Thymus (tissue), 11 donors: Measurements from ENCODE around the gene VPS13D. TPM values are rescaled to one million over a fixed set of nuclear protein-coding genes. Genes with fewer than 3 reads are reported as not detected.

Experiments
- DNase-seq, 9 donors: peaks; one replicate each; pipeline ENCODE4 v3.0.0-alpha.2; 2013; ENCODE audit warnings: low spot score in 9 of 9, low read depth in 6 of 9, missing footprints in 1 of 9
- H3K27ac ChIP-seq, 2 donors: one replicate each; pipeline ENCODE4 v1.5.1; 2013; ENCODE audit warnings: control low read depth in 1 of 2, low read depth in 1 of 2, low read length in 1 of 2, mild to moderate bottlenecking in 1 of 2, moderate library complexity in 1 of 2
- H3K27me3 ChIP-seq, 2 donors: one replicate each; pipeline ENCODE4 v1.5.1; 2013; ENCODE audit warnings: low read length in 1 of 2; ENCODE audit not compliant: control insufficient read depth in 2 of 2, insufficient read depth in 1 of 2
- H3K36me3 ChIP-seq, 2 donors: one replicate each; pipeline ENCODE4 v1.5.1; 2013; ENCODE audit warnings: low read length in 1 of 2, mild to moderate bottlenecking in 1 of 2, moderate library complexity in 1 of 2; ENCODE audit not compliant: control insufficient read depth in 2 of 2, insufficient read depth in 2 of 2
- H3K4me1 ChIP-seq, 2 donors: one replicate each; pipeline ENCODE4 v1.5.1; 2013; ENCODE audit warnings: low read length in 2 of 2; ENCODE audit not compliant: control insufficient read depth in 2 of 2, insufficient read depth in 2 of 2
- H3K4me3 ChIP-seq, 2 donors: one replicate each; pipeline ENCODE4 v1.5.1; 2013; ENCODE audit warnings: low read length in 2 of 2, control low read depth in 1 of 2, mild to moderate bottlenecking in 1 of 2
- H3K9me3 ChIP-seq, 2 donors: one replicate each; pipeline ENCODE4 v1.5.1; 2013; ENCODE audit warnings: low read length in 1 of 2, mild to moderate bottlenecking in 1 of 2; ENCODE audit not compliant: control insufficient read depth in 2 of 2, insufficient read depth in 1 of 2
- WGBS: extraction: QIAGEN DNeasy Blood & Tissue Kit; methylation state at CpG from one replicate; pipeline ENCODE4 v1.1.7; 2013; 5-methylcytosine and 5-hydroxymethylcytosine counted together
- polyA plus RNA-seq: library from polyadenylated mRNA; stranded (reverse); fragments of 200-250 nt; gene quantifications from one replicate; pipeline ENCODE4 v1.2.3, GENCODE V29; 2013
- total RNA-seq: library from RNA; stranded (reverse); fragments of 120-200 nt; gene quantifications from one replicate; pipeline ENCODE4 v1.2.4, GENCODE V29; 2013
- donor health status: healthy.

The VPS13D gene
- total and polyA plus RNA-seq, 2 donors: 10.2 to 21.7 TPM

DNA sequence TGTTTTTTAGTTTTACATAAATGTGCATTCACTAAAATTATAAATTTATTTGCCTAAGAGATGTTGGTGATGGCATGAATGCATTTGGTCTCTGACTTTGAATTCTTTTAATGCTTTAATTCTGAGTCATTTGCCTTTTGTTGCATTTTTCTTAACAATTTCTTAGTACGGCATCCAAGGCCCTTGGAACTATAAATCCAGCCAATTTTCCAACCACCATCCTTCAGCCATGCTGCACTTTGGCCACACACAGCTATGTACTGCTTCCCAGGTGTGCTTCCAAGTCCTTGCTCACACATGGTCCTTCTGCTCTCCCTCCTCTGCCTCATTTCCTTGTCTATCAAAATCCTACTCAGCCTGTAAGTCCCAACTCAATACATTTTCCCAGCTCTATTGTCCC lies 227.1 kb downstream of the VPS13D start:
- DNase-seq: no peak
- no peaks in the 10 kb centered on the region for H3K9me3 ChIP-seq
- H3K36me3 ChIP-seq: peaks cover 0 to 4% of the 10 kb centered on the region in 2 donors
- peaks cover 9 to 28% of the 10 kb centered on the region in 2 donors for H3K4me1 ChIP-seq
- WGBS: 98% methylated on average over 1 of the region's 1 CpG
- H3K27me3 ChIP-seq: no peaks in the 10 kb centered on the region
- no peak overlapping the region for H3K4me3 ChIP-seq
- H3K27ac ChIP-seq: no peak overlapping the region

DNA sequence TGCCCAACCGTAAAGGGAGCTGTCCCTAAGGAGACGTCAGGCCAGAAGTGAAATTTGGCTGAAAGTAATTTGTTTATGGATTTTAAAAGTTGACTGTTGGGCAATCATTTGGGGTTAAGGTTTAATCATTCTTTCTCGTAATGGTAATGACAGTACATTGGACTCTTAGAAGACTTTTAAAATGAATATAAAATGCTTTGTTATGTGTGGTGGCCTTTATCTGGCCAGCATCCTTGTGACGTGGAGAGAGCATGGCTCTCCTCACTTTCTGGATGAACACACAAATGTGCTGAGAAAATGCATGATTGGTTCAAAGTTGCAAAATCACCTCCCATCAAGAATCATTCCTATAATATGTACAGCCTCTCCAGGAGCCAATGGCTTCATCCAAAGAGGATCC lies 227.9 kb downstream of the VPS13D start:
- Histone ChIP-seq H3K27ac (no peak overlapping the region), H3K4me3 (no peak overlapping the region), H3K36me3 (peaks cover 4 to 9% of the 10 kb centered on the region in 2 donors), H3K27me3 (no peaks in the 10 kb centered on the region), H3K9me3 (no peaks in the 10 kb centered on the region), H3K4me1 (peaks cover 3 to 23% of the 10 kb centered on the region in 2 donors)
- DNase-seq: no peak
- WGBS: 95% methylated on average over 4 of the region's 4 CpGs

DNA sequence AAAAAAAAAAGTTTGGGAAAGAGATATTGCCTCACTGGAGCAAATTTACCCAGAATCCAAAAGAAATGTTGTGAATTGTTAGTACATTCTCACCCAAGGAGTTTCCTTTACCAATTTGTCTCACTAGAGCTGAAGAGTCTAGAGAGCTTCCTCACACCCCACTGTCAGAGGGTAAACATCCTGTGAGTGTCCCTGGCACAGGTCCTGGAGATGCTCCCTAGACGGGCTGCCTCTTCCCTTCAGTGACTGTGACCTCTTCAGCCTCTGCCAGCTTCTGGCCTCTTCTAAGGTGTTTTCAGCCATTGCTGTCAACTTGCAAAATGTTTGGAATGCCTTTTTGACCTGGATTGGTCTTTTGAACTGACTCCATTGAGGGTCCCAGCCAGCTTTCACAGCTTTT lies 228.7 kb downstream of the VPS13D start:
- H3K9me3 ChIP-seq: no peaks in the 10 kb centered on the region
- peaks cover 5 to 16% of the 10 kb centered on the region in 2 donors for H3K4me1 ChIP-seq
- H3K4me3 ChIP-seq: no peak overlapping the region
- 77% methylated on average over 1 of the region's 1 CpG for WGBS
- no peak overlapping the region for H3K27ac ChIP-seq
- peak in 1 of 9 donors; percentile 45 for DNase-seq
- no peaks in the 10 kb centered on the region for H3K27me3 ChIP-seq
- H3K36me3 ChIP-seq: peaks cover 4 to 13% of the 10 kb centered on the region in 2 donors

DNA sequence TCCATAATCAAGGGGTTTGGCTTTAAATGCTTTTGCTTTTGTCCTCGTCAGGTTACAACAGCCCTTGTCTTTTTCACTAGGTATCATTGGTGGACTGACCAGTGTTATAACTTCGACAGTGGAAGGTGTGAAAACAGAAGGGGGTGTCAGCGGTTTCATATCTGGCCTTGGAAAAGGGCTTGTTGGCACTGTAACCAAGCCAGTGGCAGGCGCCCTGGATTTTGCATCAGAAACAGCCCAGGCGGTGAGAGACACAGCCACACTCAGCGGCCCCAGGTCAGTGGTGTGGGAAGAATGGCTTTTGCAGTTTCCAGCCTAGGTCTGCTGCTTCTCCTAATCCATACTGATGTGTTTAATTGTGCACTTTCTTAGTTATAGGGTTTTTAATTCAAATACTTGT lies 230.3 kb downstream of the VPS13D start:
- Histone ChIP-seq H3K9me3 (no peaks in the 10 kb centered on the region), H3K27me3 (no peaks in the 10 kb centered on the region), H3K36me3 (peaks cover 4 to 13% of the 10 kb centered on the region in 2 donors), H3K27ac (no peak overlapping the region), H3K4me1 (peaks cover 2 to 10% of the 10 kb centered on the region in 2 donors), H3K4me3 (no peak overlapping the region)
- DNase-seq: no peak
- 99% methylated on average over 6 of the region's 6 CpGs for WGBS

DNA sequence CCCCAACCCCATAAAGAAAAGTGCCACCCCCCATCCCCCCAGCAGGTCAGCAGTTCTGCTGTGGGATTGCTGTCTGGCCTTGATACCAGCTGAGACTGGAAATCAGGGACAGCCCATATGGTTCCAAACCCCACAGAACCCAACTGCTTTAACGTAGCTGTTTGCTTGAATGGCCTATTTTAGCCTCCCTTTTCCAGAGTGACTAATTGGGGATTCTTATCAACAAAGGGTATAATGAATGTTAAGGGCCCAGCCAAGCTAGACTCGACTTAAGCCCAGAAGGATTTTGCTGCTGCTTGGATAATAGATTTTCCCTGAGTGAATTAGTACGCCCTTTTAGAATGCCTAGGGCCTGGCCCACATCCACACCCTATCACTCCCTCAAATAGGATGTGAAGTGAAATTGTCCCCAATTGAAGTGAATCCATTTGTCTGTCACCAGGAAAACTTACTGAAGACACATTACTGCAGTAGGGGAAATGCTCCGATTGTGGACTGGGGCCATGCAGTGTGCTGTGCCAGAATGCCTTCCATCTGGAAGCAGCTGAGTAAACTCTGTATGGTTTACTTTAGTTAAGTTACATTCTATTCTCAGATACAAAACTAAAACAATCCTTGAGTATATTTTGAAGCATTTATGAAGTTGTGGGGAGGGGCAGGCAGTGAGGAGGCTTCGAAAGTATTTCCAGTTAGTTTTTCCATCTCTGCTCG lies 231.2 kb downstream of the VPS13D start:
- no peak for DNase-seq
- H3K27ac ChIP-seq: no peak overlapping the region
- H3K27me3 ChIP-seq: no peaks in the 10 kb centered on the region
- peaks cover 4 to 10% of the 10 kb centered on the region in 2 donors for H3K36me3 ChIP-seq
- 93% methylated on average over 6 of the region's 6 CpGs for WGBS
- no peak overlapping the region for H3K4me3 ChIP-seq
- H3K9me3 ChIP-seq: no peaks in the 10 kb centered on the region
- peaks cover 2 to 10% of the 10 kb centered on the region in 2 donors for H3K4me1 ChIP-seq

DNA sequence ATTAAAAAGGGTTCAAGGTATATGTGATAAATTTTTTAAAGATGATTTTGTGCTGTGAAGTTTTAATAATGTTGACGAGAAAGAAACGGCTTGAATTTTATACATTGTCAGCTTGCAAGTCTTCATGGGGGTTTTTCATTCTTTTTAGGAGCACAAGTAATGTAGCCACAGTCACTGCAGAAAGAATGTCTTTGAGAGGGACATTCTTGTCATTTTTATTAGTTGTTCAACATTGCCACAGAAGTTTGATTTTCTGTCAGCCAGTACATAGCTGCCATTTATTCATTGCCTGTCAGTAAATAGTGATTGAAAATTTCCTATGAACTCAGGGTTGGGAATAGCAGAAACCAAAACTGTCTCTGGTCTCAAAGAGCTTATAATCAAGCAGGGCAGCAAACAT lies 231.9 kb downstream of the VPS13D start:
- H3K36me3 ChIP-seq: peaks cover 4 to 9% of the 10 kb centered on the region in 2 donors
- no peak overlapping the region for H3K27ac ChIP-seq
- H3K4me3 ChIP-seq: no peak overlapping the region
- H3K27me3 ChIP-seq: no peaks in the 10 kb centered on the region
- WGBS: 97% methylated on average over 2 of the region's 2 CpGs
- no peaks in the 10 kb centered on the region for H3K9me3 ChIP-seq
- no peak for DNase-seq
- H3K4me1 ChIP-seq: peaks cover 2 to 10% of the 10 kb centered on the region in 2 donors

DNA sequence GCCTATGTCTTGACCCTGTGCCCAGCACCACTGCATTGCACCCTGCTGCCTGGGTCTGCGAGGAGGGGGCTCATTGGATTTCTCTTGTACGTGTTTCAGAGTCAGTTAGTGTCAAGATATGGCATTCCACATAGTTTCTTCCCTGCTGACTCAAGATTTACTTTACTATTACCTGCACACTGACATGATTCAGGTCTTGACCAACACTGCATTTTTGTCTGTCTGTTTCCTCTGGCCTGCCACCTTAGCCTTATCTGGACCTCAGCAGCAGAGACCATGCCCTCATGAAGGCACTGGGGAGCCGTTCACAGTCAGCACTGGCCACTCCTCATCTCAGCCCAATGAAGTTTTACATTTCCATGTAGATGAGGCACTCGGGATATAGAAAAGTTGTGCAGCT lies 232.8 kb downstream of the VPS13D start:
- no peak for DNase-seq
- Histone ChIP-seq H3K36me3 (peaks cover 4 to 9% of the 10 kb centered on the region in 2 donors), H3K27me3 (no peaks in the 10 kb centered on the region), H3K4me1 (peaks cover 2 to 10% of the 10 kb centered on the region in 2 donors), H3K27ac (no peak overlapping the region), H3K9me3 (no peaks in the 10 kb centered on the region), H3K4me3 (no peak overlapping the region)
- WGBS: 99% methylated on average over 4 of the region's 4 CpGs

DNA sequence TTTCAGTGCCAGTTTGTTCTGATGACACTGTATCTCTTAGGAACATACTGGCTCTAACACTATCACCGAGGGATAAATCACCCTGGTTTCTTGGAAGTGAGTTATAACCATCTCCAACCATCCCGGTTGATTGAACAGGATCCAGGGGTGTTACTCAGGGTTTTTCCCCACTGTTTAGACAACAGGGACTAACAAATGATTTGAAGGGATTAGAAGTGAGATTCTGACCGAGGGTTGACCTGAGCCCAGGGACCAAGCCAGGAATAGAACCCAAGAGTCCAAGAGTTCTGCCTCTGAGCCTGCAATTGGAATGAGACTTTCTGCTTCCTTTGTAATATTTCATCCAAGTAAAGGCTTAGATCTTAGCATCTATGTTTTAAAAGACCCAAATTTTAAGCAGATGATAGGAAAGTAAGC lies 234.2 kb downstream of the VPS13D start:
- WGBS: 94% methylated on average over 3 of the region's 3 CpGs
- no peaks in the 10 kb centered on the region for H3K9me3 ChIP-seq
- no peak for DNase-seq
- H3K27me3 ChIP-seq: no peaks in the 10 kb centered on the region
- H3K36me3 ChIP-seq: peaks cover 4 to 9% of the 10 kb centered on the region in 2 donors
- peaks cover 2 to 5% of the 10 kb centered on the region in 2 donors for H3K4me1 ChIP-seq
- H3K27ac ChIP-seq: no peak overlapping the region
- H3K4me3 ChIP-seq: no peak overlapping the region

DNA sequence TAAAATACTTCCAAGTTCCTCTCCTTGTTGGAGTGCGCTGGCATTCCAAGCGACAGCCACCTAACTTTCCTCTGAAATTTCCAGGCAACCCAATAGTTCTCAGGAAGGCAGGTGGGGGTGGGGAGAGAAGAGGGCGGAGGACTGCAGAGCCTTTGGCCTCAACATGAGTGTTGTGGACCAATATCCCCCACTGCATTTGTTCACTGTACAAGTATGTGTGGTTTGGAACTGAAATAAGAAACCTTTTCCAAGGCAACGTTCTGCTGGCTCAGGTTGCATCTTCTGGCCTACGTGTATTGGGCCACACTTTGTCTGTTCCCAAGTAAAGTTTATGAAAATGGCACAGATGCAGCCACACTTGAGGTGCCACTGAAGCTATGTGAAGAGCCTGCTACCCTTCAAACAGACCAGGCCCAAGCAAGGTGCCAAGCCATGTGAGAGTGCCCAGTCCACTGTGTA lies 234.8 kb downstream of the VPS13D start:
- WGBS: 96% methylated on average over 5 of the region's 5 CpGs
- Histone ChIP-seq H3K27me3 (no peaks in the 10 kb centered on the region), H3K4me3 (no peak overlapping the region), H3K27ac (no peak overlapping the region), H3K9me3 (no peaks in the 10 kb centered on the region), H3K36me3 (peaks cover 4 to 9% of the 10 kb centered on the region in 2 donors), H3K4me1 (peaks cover 2 to 5% of the 10 kb centered on the region in 2 donors)
- DNase-seq: no peak
